Tibial artery (tissue), 4 donors: ENCODE measurements around the gene DNAAF9.

Source experiments
- DNase-seq, 2 donors: peaks; one replicate each; pipeline ENCODE4 v3.0.0-alpha.2; 2019
- H3K27ac ChIP-seq, 2 donors: fragments of 200-600 bp; sonication (generic) in 1 of 2; 1 replicate in 1 of 2; 2 replicates in 1 of 2; pipeline ENCODE4 v1.5.1; 2018 to 2019; ENCODE audit warnings: mild to moderate bottlenecking in 1 of 2
- H3K27me3 ChIP-seq, 2 donors: fragments of 200-600 bp; sonication (generic) in 1 of 2; one replicate each; pipeline versions ENCODE4 v1.5.1 to v1.6.0; 2016 to 2019
- H3K36me3 ChIP-seq, 3 donors: fragments of 200-600 bp; sonication (generic) in 2 of 3; one replicate each; pipeline ENCODE4 v1.5.1; 2016 to 2019; ENCODE audit warnings: mild to moderate bottlenecking in 2 of 3
- H3K4me1 ChIP-seq, 4 donors: fragments of 200-600 bp; sonication (generic) in 2 of 4; 1 replicate in 3 of 4; 2 replicates in 1 of 4; pipeline ENCODE4 v1.5.1; 2016 to 2019
- H3K4me3 ChIP-seq, 2 donors: fragments of 200-600 bp; sonication (generic) in 1 of 2; 1 replicate in 1 of 2; 2 replicates in 1 of 2; pipeline ENCODE4 v1.5.1; 2018 to 2019; ENCODE audit warnings: mild to moderate bottlenecking in 2 of 2
- H3K9me3 ChIP-seq, 3 donors: fragments of 200-600 bp; sonication (generic) in 1 of 3; one replicate each; pipeline ENCODE4 v1.5.1; 2016 to 2019
- CTCF ChIP-seq, 2 experiments: fragments of 200-600 bp in 1 of 2; fragments of 450-650 bp in 1 of 2; IDR thresholded peaks; one replicate each; pipeline ENCODE4 v1.5.1; 2017 to 2019; ENCODE audit warnings: antibody characterized with exemption in 2 of 2, mild to moderate bottlenecking in 1 of 2, moderate library complexity in 1 of 2
- intact Hi-C: fragments of 100-400 bp; cut with DNase I; formaldehyde crosslinking; loops from one replicate; pipeline ENCODE4 v1.15.0; 2023; ENCODE audit warnings: low total_unique reads

DNAAF9 gene

GRCh38 chr20:3409417-3409816 lies 1.9 kb upstream of the DNAAF9 start:
- intact Hi-C loops: loop anchor here (5.0 kb wide), 1 partner anchor 63 kb away; the partner anchor contains the start of gene ATRN
- peak overlapping the region; percentile 90 to 98 for H3K27ac ChIP-seq
- DNase-seq: no peak
- peaks cover 0 to 25% (median 17%) of the 10 kb centered on the region in 4 donors for H3K4me1 ChIP-seq
- peak overlapping the region; percentile 74 to 99 for H3K4me3 ChIP-seq
- H3K27me3 ChIP-seq: no peaks in the 10 kb centered on the region
- TF ChIP-seq CTCF (IDR thresholded peaks at IDR 0.05): no peak
- H3K36me3 ChIP-seq: no peaks in the 10 kb centered on the region
- no peaks in the 10 kb centered on the region for H3K9me3 ChIP-seq

- intact Hi-C loops: loop anchor here (5.0 kb wide), 1 partner anchor 64 kb away; the partner anchor contains the start of gene ATRN
- DNase-seq: peak; percentile 68 to 85
- Histone ChIP-seq H3K4me1 (peaks cover 0 to 27% (median 17%) of the 10 kb centered on the region in 4 donors), H3K27ac (peak overlapping the region; percentile 90 to 98), H3K36me3 (no peaks in the 10 kb centered on the region), H3K9me3 (no peaks in the 10 kb centered on the region), H3K4me3 (peak overlapping the region; percentile 74 to 99), H3K27me3 (no peaks in the 10 kb centered on the region)
- no peak for TF ChIP-seq CTCF (IDR thresholded peaks at IDR 0.05)
Observed at GRCh38 chr20:3407771-3408637, 535 bp upstream of the DNAAF9 start.

- intact Hi-C loops: loop anchor here (5.0 kb wide), 1 partner anchor 66 kb away; the partner anchor contains the start of gene ATRN
- peak in 1 of 2 donors; percentile 24 for DNase-seq
- TF ChIP-seq CTCF (IDR thresholded peaks at IDR 0.05): no peak
Observed at GRCh38 chr20:3406481-3407039, 909 bp downstream of the DNAAF9 start.

GRCh38 chr20:3405696-3406358 lies 1.6 kb downstream of the DNAAF9 start:
- Histone ChIP-seq H3K9me3 (no peaks in the 10 kb centered on the region), H3K4me3 (peak overlapping the region; percentile 74 to 99), H3K36me3 (no peaks in the 10 kb centered on the region), H3K27ac (peak overlapping the region; percentile 90 to 98), H3K27me3 (no peaks in the 10 kb centered on the region), H3K4me1 (peaks cover 0 to 33% (median 20%) of the 10 kb centered on the region in 4 donors)
- no peak for TF ChIP-seq CTCF (IDR thresholded peaks at IDR 0.05)
- DNase-seq: no peak
- intact Hi-C loops: loop anchor here (5.0 kb wide), 1 partner anchor 66 kb away; the partner anchor contains the start of gene ATRN

More at GRCh38 chr20:3406481-3407039, 909 bp downstream of the DNAAF9 start:
- Histone ChIP-seq H3K4me1 (peaks cover 0 to 27% (median 17%) of the 10 kb centered on the region in 4 donors), H3K9me3 (no peaks in the 10 kb centered on the region), H3K27me3 (no peaks in the 10 kb centered on the region), H3K27ac (peak overlapping the region; percentile 90 to 98), H3K4me3 (peak overlapping the region; percentile 74 to 99), H3K36me3 (no peaks in the 10 kb centered on the region)

- Histone ChIP-seq H3K27ac (peak overlapping the region in 1 of 2 donors; percentile 98), H3K9me3 (no peaks in the 10 kb centered on the region), H3K27me3 (no peaks in the 10 kb centered on the region), H3K36me3 (no peaks in the 10 kb centered on the region), H3K4me1 (peaks cover 0 to 38% (median 21%) of the 10 kb centered on the region in 4 donors), H3K4me3 (no peak overlapping the region)
- no peak for DNase-seq
- intact Hi-C loops: loop anchor here (5.0 kb wide), 1 partner anchor 67 kb away; the partner anchor contains the start of gene ATRN
- no peak for TF ChIP-seq CTCF (IDR thresholded peaks at IDR 0.05)
Observed at GRCh38 chr20:3405139-3405538, 2.3 kb downstream of the DNAAF9 start.
